NCI-H1930 (cell line): ENCODE measurements around the gene SNRNP27.
"Not testable (repeated sequence)": the region's sequence is repeated elsewhere in the genome, so short reads cannot be mapped to it uniquely, and the experiment has no call there.

Source experiments
- DNase-seq, 2 experiments: peaks; one replicate each; lab custom pipeline; 2025; lab: John Stamatoyannopoulos, UW

The SNRNP27 gene

GRCh38 chr2:69946351-69947324, 52.9 kb downstream of the SNRNP27 start:
- DNase-seq, result no peak

- DNase-seq, result no peak
Measured at GRCh38 chr2:69947325-69947931, 53.7 kb downstream of the SNRNP27 start.

- no peak for DNase-seq
Measured at GRCh38 chr2:69948032-69948962, 54.5 kb downstream of the SNRNP27 start.

- DNase-seq, result no peak
Measured at GRCh38 chr2:69948963-69949645, 55.3 kb downstream of the SNRNP27 start.

- no peak for DNase-seq
Measured at GRCh38 chr2:69950241-69950640, 56.5 kb downstream of the SNRNP27 start.

GRCh38 chr2:69950671-69951070, 56.9 kb downstream of the SNRNP27 start:
- not testable (repeated sequence) for DNase-seq

- DNase-seq, result no peak
Measured at GRCh38 chr2:69952336-69953115, 58.8 kb downstream of the SNRNP27 start.

- no peak for DNase-seq
Measured at GRCh38 chr2:69954084-69954483, 60.3 kb downstream of the SNRNP27 start.
